ENCODE results near the gene TMEM232.

- TF ChIP-seq CTCF (IDR thresholded peaks at IDR 0.05): no peak
- TF ChIP-seq POLR2A (IDR thresholded peaks at IDR 0.05): no peak
Measured at GRCh38 chr5:110547495-110547894, 179.0 kb downstream of the TMEM232 start.

Data from sigmoid colon (tissue), 3 donors.